HEK293 (cell line): ENCODE results near the gene SCUBE3.

Experiments
- CTCF ChIA-PET: fragments of 350-600 bp; formaldehyde crosslinking; extraction: SDS; loops from one replicate; lab custom pipeline; 2021; ENCODE audit warnings: antibody characterized with exemption; lab: Yijun Ruan, JAX
- POLR2A ChIA-PET: fragments of 300-600 bp; formaldehyde crosslinking; extraction: SDS; loops from one replicate; lab custom pipeline; 2020; ENCODE audit warnings: antibody characterized with exemption, inconsistent platforms; lab: Yijun Ruan, JAX
- H3K27ac ChIP-seq: fragments of 200-500 bp; sonication (Bioruptor generic); 2 replicates; pipeline ENCODE4 v1.5.1; 2014; ENCODE audit warnings: low read depth, low read length, control low read depth, inconsistent platforms; ENCODE audit errors: extremely low read depth
- H3K36me3 ChIP-seq, 2 experiments: fragments of 200-500 bp in 1 of 2; sonication (Bioruptor generic) in 1 of 2; 1 replicate in 1 of 2; 2 replicates in 1 of 2; pipeline ENCODE4 v1.5.1; 2014 to 2017; ENCODE audit warnings: inconsistent platforms in 2 of 2, low read length in 2 of 2; ENCODE audit not compliant: control insufficient read depth in 2 of 2, insufficient read depth in 1 of 2
- H3K4me1 ChIP-seq: fragments of 200-500 bp; sonication (Bioruptor generic); 2 replicates; pipeline ENCODE4 v1.5.1; 2014; ENCODE audit warnings: mild to moderate bottlenecking, low read length, inconsistent platforms; ENCODE audit not compliant: control insufficient read depth, insufficient read depth
- H3K4me3 ChIP-seq: 2 replicates; pipeline ENCODE4 v1.5.1; 2011; ENCODE audit warnings: low read depth, mild to moderate bottlenecking, control low read depth, low read length, moderate library complexity
- H3K9me3 ChIP-seq: fragments of 200-500 bp; sonication (Bioruptor generic); 2 replicates; pipeline ENCODE4 v1.5.1; 2014; ENCODE audit warnings: low read depth, low read length, inconsistent platforms; ENCODE audit not compliant: control insufficient read depth, insufficient read depth
- KLF8 ChIP-seq: fragments of 450-650 bp; formaldehyde crosslinking; IDR thresholded peaks from 2 replicates; pipeline ENCODE4 v1.5.1; 2016; ENCODE audit warnings: missing biosample characterization, missing genetic modification characterization
- PRDM1 ChIP-seq: fragments of 450-650 bp; formaldehyde crosslinking; IDR thresholded peaks from 2 replicates; pipeline ENCODE4; 2016; ENCODE audit warnings: missing biosample characterization, missing genetic modification characterization
- SP2 ChIP-seq: fragments of 450-650 bp; formaldehyde crosslinking; IDR thresholded peaks from 2 replicates; pipeline ENCODE4 v1.5.1; 2016; ENCODE audit warnings: missing biosample characterization, missing genetic modification characterization
- SP3 ChIP-seq: fragments of 450-650 bp; formaldehyde crosslinking; IDR thresholded peaks from 2 replicates; pipeline ENCODE4 v1.5.1; 2016; ENCODE audit warnings: missing biosample characterization, missing genetic modification characterization
- ZBTB7A ChIP-seq: fragments of 450-650 bp; formaldehyde crosslinking; IDR thresholded peaks from 2 replicates; pipeline ENCODE4 v1.5.1; 2016; ENCODE audit warnings: low read depth, missing biosample characterization, missing genetic modification characterization
- ZFHX2 ChIP-seq: fragments of 450-650 bp; formaldehyde crosslinking; conservative IDR thresholded peaks from 2 replicates; pipeline ENCODE4 v1.5.1; 2016; ENCODE audit warnings: missing biosample characterization, missing genetic modification characterization
- ZFP3 ChIP-seq: fragments of 450-650 bp; formaldehyde crosslinking; IDR thresholded peaks from 2 replicates; pipeline ENCODE4 v1.5.1; 2016; ENCODE audit warnings: low read depth, missing biosample characterization, missing genetic modification characterization
- ZFP37 ChIP-seq: fragments of 450-650 bp; formaldehyde crosslinking; IDR thresholded peaks from 2 replicates; pipeline ENCODE4 v1.5.1; 2016; ENCODE audit warnings: missing biosample characterization, missing genetic modification characterization
- ZFP41 ChIP-seq: fragments of 450-650 bp; formaldehyde crosslinking; IDR thresholded peaks from 2 replicates; pipeline ENCODE4 v1.5.1; 2016; ENCODE audit warnings: missing biosample characterization, missing genetic modification characterization, borderline replicate concordance
- ZNF202 ChIP-seq: fragments of 450-650 bp; formaldehyde crosslinking; IDR thresholded peaks from 2 replicates; pipeline ENCODE4 v1.5.1; 2016; ENCODE audit warnings: missing biosample characterization, missing genetic modification characterization, borderline replicate concordance
- ZNF302 ChIP-seq: fragments of 450-650 bp; formaldehyde crosslinking; IDR thresholded peaks from 2 replicates; pipeline ENCODE4 v1.5.1; 2016; ENCODE audit warnings: missing biosample characterization, missing genetic modification characterization, low read depth
- ZNF354C ChIP-seq: fragments of 450-650 bp; formaldehyde crosslinking; IDR thresholded peaks from 2 replicates; pipeline ENCODE4 v1.5.1; 2016; ENCODE audit warnings: missing biosample characterization, missing genetic modification characterization, low read depth, borderline replicate concordance
- ZNF404 ChIP-seq: fragments of 450-650 bp; formaldehyde crosslinking; IDR thresholded peaks from 2 replicates; pipeline ENCODE4 v1.5.1; 2017; ENCODE audit warnings: missing biosample characterization, missing genetic modification characterization
- ZNF529 ChIP-seq: fragments of 450-650 bp; formaldehyde crosslinking; IDR thresholded peaks from 2 replicates; pipeline ENCODE4 v1.5.1; 2017; ENCODE audit warnings: missing genetic modification characterization, missing biosample characterization; ENCODE audit not compliant: insufficient replicate concordance
- ZNF530 ChIP-seq: fragments of 450-650 bp; formaldehyde crosslinking; IDR thresholded peaks from 2 replicates; pipeline ENCODE4 v1.5.1; 2016; ENCODE audit warnings: low read depth, missing biosample characterization, missing genetic modification characterization
- ZNF560 ChIP-seq: fragments of 450-650 bp; formaldehyde crosslinking; IDR thresholded peaks from 2 replicates; pipeline ENCODE4 v1.5.1; 2017; ENCODE audit warnings: missing biosample characterization, missing genetic modification characterization, borderline replicate concordance
- ZNF600 ChIP-seq: fragments of 450-650 bp; formaldehyde crosslinking; IDR thresholded peaks from 2 replicates; pipeline ENCODE4 v1.5.1; 2016; ENCODE audit warnings: missing biosample characterization, missing genetic modification characterization
- ZNF621 ChIP-seq: fragments of 450-650 bp; formaldehyde crosslinking; IDR thresholded peaks from 2 replicates; pipeline ENCODE4 v1.5.1; 2017; ENCODE audit warnings: missing biosample characterization, missing genetic modification characterization
- ZNF654 ChIP-seq: fragments of 450-650 bp; formaldehyde crosslinking; IDR thresholded peaks from 2 replicates; pipeline ENCODE4 v1.5.1; 2016; ENCODE audit warnings: low read depth, missing biosample characterization, missing genetic modification characterization
- ZNF664 ChIP-seq: fragments of 450-650 bp; formaldehyde crosslinking; IDR thresholded peaks from 2 replicates; pipeline ENCODE4 v1.5.1; 2016; ENCODE audit warnings: missing biosample characterization, missing genetic modification characterization
- ZNF777 ChIP-seq: fragments of 450-650 bp; formaldehyde crosslinking; IDR thresholded peaks from 2 replicates; pipeline ENCODE4 v1.5.1; 2017; ENCODE audit warnings: missing biosample characterization, missing genetic modification characterization, borderline replicate concordance
- ZNF830 ChIP-seq: fragments of 450-650 bp; IDR thresholded peaks from 2 replicates; pipeline ENCODE4 v1.5.0; 2018; ENCODE audit warnings: missing biosample characterization, missing genetic modification characterization, low read depth, mild to moderate bottlenecking, moderate library complexity
- ZXDB ChIP-seq: fragments of 450-650 bp; formaldehyde crosslinking; IDR thresholded peaks from 2 replicates; pipeline ENCODE4 v1.5.1; 2016; ENCODE audit warnings: missing biosample characterization, missing genetic modification characterization
- TF ChIP-seq, protein P1 (sequence below): fragments of 450-650 bp; formaldehyde crosslinking; IDR thresholded peaks from 2 replicates; pipeline ENCODE4 v1.5.1; 2016; ENCODE audit warnings: missing biosample characterization, missing genetic modification characterization
- TF ChIP-seq, protein P2 (sequence below): fragments of 450-650 bp; formaldehyde crosslinking; IDR thresholded peaks from 2 replicates; pipeline ENCODE4 v1.5.0; 2017; ENCODE audit warnings: missing biosample characterization, missing genetic modification characterization, borderline replicate concordance
- TF ChIP-seq, protein P3 (sequence below): fragments of 450-650 bp; formaldehyde crosslinking; IDR thresholded peaks from 2 replicates; pipeline ENCODE4 v1.5.1; 2016; ENCODE audit warnings: missing biosample characterization, missing genetic modification characterization
- TF ChIP-seq, protein P4 (sequence below): fragments of 450-650 bp; formaldehyde crosslinking; IDR thresholded peaks from 2 replicates; pipeline ENCODE4; 2016; ENCODE audit warnings: missing biosample characterization, missing genetic modification characterization

The SCUBE3 gene

DNA sequence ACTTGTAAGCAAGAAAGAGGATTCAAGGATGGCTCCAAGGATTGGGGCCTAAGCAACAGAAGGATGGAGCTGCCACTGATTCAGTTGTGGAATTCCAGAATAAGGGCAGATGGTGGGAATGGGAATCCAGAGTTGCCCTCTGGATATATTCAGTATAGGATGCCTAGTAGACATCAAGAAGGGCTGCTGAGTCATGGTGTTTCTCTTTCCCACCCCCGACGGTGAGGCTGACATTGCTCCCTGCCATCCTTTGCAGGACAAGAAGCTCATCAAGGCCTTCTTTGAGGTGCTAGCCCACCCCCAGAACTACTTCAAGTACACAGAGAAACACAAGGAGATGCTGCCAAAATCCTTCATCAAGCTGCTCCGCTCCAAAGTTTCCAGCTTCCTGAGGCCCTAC lies 34.5 kb downstream of the SCUBE3 start (continued):
- TF ChIP-seq, protein P1, sequence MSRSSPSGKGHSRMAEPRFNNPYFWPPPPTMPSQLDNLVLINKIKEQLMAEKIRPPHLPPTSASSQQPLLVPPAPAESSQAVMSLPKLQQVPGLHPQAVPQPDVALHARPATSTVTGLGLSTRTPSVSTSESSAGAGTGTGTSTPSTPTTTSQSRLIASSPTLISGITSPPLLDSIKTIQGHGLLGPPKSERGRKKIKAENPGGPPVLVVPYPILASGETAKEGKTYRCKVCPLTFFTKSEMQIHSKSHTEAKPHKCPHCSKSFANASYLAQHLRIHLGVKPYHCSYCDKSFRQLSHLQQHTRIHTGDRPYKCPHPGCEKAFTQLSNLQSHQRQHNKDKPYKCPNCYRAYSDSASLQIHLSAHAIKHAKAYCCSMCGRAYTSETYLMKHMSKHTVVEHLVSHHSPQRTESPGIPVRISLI = no peak
- no peak for TF ChIP-seq ZNF404 (tag by site-specific recombination)

DNA sequence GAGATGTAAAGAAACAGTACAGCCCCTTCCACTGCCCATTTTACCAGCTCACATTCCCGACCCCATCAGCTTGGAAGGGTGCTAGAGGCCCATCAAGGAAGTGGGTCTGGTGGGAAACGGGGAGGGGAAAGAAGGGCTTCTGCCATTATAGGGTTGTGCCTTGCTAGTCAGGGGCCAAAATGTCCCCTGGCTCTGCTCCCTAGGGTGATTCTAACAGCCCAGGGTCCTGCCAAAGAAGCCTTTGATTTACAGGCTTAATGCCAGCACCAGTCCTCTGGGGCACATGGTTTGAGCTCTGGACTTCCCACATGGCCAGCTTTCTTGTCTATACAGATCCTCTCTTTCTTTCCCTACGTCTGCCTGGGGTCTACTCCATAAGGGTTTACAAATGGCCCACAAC lies 35.2 kb downstream of the SCUBE3 start:
- Histone ChIP-seq H3K36me3 (peaks cover 5 to 26% of the 10 kb centered on the region in 2 experiments; a peak in 2 of 3 replicates), H3K27ac (no peak overlapping the region), H3K4me3 (no peak overlapping the region), H3K4me1 (no peaks in the 10 kb centered on the region), H3K9me3 (no peaks in the 10 kb centered on the region)
- TF ChIP-seq ZNF654 (tag by site-specific recombination) (no peak), ZXDB (tag by site-specific recombination) (no peak), ZFP3 (tag by site-specific recombination) (no peak), ZNF777 (no peak), SP2 (tag by site-specific recombination) (no peak), ZNF530 (tag by site-specific recombination) (no peak), PRDM1 (tag by site-specific recombination) (no peak), ZNF664 (no peak), ZNF600 (no peak), ZNF302 (no peak), ZFP37 (tag by site-specific recombination) (no peak), ZNF529 (tag by site-specific recombination) (no peak), ZNF354C (no peak)
- TF ChIP-seq, protein P2, sequence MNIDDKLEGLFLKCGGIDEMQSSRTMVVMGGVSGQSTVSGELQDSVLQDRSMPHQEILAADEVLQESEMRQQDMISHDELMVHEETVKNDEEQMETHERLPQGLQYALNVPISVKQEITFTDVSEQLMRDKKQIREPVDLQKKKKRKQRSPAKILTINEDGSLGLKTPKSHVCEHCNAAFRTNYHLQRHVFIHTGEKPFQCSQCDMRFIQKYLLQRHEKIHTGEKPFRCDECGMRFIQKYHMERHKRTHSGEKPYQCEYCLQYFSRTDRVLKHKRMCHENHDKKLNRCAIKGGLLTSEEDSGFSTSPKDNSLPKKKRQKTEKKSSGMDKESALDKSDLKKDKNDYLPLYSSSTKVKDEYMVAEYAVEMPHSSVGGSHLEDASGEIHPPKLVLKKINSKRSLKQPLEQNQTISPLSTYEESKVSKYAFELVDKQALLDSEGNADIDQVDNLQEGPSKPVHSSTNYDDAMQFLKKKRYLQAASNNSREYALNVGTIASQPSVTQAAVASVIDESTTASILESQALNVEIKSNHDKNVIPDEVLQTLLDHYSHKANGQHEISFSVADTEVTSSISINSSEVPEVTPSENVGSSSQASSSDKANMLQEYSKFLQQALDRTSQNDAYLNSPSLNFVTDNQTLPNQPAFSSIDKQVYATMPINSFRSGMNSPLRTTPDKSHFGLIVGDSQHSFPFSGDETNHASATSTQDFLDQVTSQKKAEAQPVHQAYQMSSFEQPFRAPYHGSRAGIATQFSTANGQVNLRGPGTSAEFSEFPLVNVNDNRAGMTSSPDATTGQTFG (tag by site-specific recombination) = no peak
- TF ChIP-seq, protein P3, sequence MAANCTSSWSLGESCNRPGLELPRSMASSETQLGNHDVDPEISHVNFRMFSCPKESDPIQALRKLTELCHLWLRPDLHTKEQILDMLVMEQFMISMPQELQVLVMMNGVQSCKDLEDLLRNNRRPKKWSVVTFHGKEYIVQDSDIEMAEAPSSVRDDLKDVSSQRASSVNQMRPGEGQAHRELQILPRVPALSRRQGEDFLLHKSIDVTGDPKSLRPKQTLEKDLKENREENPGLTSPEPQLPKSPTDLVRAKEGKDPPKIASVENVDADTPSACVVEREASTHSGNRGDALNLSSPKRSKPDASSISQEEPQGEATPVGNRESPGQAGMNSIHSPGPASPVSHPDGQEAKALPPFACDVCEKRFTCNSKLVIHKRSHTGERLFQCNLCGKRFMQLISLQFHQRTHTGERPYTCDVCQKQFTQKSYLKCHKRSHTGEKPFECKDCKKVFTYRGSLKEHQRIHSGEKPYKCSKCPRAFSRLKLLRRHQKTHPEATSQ (tag by site-specific recombination) = no peak
- CTCF ChIA-PET = interaction anchor here (0.7 to 0.9 kb wide), 2 partner anchors 8 to 17 kb away, joined by 3 to 4 read pairs; no protein-coding TSS in a partner anchor
- POLR2A ChIA-PET = interaction anchor here (2.0 kb wide), 1 partner anchor 10 kb away, joined by 8 read pairs; the partner anchor contains the start of gene ZNF76

DNA sequence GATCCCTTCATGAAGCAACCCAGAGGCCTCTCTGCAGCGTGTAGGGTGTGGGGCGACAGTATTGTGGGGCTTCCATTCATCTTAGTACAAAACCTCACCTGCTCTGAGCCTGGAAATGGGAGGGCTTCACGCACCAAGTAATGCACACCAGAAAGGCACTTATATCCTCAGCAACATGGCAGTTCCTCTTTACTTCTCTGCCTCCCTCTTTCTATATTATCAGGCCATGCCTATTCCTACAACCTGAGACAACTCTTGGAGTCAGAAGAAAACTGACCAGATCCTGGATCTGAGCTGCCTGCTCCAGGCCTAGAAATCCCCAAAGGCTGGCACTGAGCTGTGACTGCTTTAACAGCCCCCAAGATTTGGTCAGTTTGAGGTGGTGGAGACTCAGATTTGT lies 38.2 kb downstream of the SCUBE3 start:
- H3K27ac ChIP-seq = no peak overlapping the region
- TF ChIP-seq SP3 (tag by site-specific recombination) (no peak), ZBTB7A (tag by site-specific recombination) (no peak), ZNF404 (tag by site-specific recombination) (no peak), ZNF202 (no peak), ZNF830 (tag by site-specific recombination) (no peak), ZFHX2 (tag by site-specific recombination) (no peak), ZNF560 (tag by site-specific recombination) (no peak), KLF8 (tag by site-specific recombination) (no peak), ZFP41 (tag by site-specific recombination) (no peak), ZNF621 (tag by site-specific recombination) (no peak)
- TF ChIP-seq, protein P4, sequence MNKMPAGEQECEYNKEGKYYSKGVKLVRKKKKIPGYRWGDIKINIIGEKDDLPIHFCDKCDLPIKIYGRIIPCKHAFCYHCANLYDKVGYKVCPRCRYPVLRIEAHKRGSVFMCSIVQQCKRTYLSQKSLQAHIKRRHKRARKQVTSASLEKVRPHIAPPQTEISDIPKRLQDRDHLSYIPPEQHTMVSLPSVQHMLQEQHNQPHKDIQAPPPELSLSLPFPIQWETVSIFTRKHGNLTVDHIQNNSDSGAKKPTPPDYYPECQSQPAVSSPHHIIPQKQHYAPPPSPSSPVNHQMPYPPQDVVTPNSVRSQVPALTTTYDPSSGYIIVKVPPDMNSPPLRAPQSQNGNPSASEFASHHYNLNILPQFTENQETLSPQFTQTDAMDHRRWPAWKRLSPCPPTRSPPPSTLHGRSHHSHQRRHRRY (tag by site-specific recombination) = no peak
- ChIA-PET CTCF (interaction anchor here (2.8 kb wide), 1 partner anchor 11 kb away, joined by 15 read pairs; no protein-coding TSS in a partner anchor), POLR2A (no interaction called here)
- H3K9me3 ChIP-seq = no peaks in the 10 kb centered on the region
- no peaks in the 10 kb centered on the region for H3K36me3 ChIP-seq
- H3K4me3 ChIP-seq = no peak overlapping the region
- no peaks in the 10 kb centered on the region for H3K4me1 ChIP-seq
